HepG2 (cell line): ENCODE measurements around the gene STXBP5L. TPM values are rescaled to one million over a fixed set of nuclear protein-coding genes. Genes with fewer than 3 reads are reported as not detected.
"Not testable (repeated sequence)": the region's sequence is repeated elsewhere in the genome, so short reads cannot be mapped to it uniquely, and the experiment has no call there.

Experiments
- ATAC-seq: fragments of 200-7000 bp; cut with Tn5 transposase; 3 replicates; pipeline ENCODE4 v1.9.1; 2020; ENCODE audit warnings: mild to moderate bottlenecking, moderate library complexity
- BruUV-seq: library from RNA; stranded (reverse); fragments of 400-500 nt; replicated peaks from 2 replicates; lab custom pipeline; 2021; lab: Mats Ljungman, UMichigan
- CTCF ChIA-PET: fragments of 300-600 bp; formaldehyde crosslinking; extraction: SDS; loops from one replicate; lab custom pipeline; 2021; ENCODE audit warnings: low total read pairs, inconsistent platforms, low intra/inter-chr PET ratio; lab: Yijun Ruan, JAX
- POLR2A ChIA-PET: fragments of 350-600 bp; sonication (Branson Sonifier 250); formaldehyde crosslinking; loops from one replicate; lab custom pipeline; 2020; ENCODE audit warnings: antibody characterized with exemption, inconsistent platforms; lab: Yijun Ruan, JAX
- DNase-seq: peaks from one replicate; pipeline ENCODE4 v3.0.0-alpha.2; 2015; ENCODE audit warnings: low spot score
- FAIRE-seq: peaks from 3 replicates; lab custom pipeline; 2011; peaks lifted over from hg19 to GRCh38; lab: Jason Lieb, UNC
- H2AFZ ChIP-seq: one replicate; pipeline ENCODE4 v1.6.1; 2011; ENCODE audit warnings: low read length, inconsistent platforms
- H3K27ac ChIP-seq: fragments of 300-600 bp; 3 replicates; pipeline ENCODE4 v1.8.0; 2011; ENCODE audit warnings: mixed run types, mild to moderate bottlenecking, mixed read lengths, low read length, inconsistent platforms; ENCODE audit not compliant: insufficient read depth; ENCODE audit errors: extremely low read length
- H3K27me3 ChIP-seq, 2 experiments: fragments of 200-600 bp in 1 of 2; 2 replicates in 1 of 2; 3 replicates in 1 of 2; pipeline versions ENCODE4 v1.6.0 to v1.8.0; 2011; ENCODE audit warnings: low read length in 2 of 2, mild to moderate bottlenecking in 2 of 2, moderate library complexity in 2 of 2, inconsistent platforms in 1 of 2; ENCODE audit not compliant: insufficient read depth in 2 of 2, control insufficient read depth in 1 of 2
- H3K36me3 ChIP-seq, 2 experiments: fragments of 200-600 bp in 1 of 2; replicated peaks in 1 of 2; 2 replicates in 1 of 2; 3 replicates in 1 of 2; pipeline versions ENCODE4 v1.5.1 to v1.8.0; 2011; ENCODE audit warnings: low read length in 2 of 2, inconsistent platforms in 1 of 2; ENCODE audit not compliant: insufficient read depth in 2 of 2, control insufficient read depth in 1 of 2
- H3K4me1 ChIP-seq: 2 replicates; pipeline ENCODE4 v1.5.1; 2012; ENCODE audit warnings: low read length, inconsistent platforms; ENCODE audit not compliant: insufficient read depth
- H3K4me2 ChIP-seq: 2 replicates; pipeline ENCODE4 v1.6.0; 2011; ENCODE audit warnings: low read depth, low read length, inconsistent platforms
- H3K4me3 ChIP-seq, 3 experiments: fragments of 200-600 bp in 1 of 3; sonication (generic), shearing (Covaris generic) in 1 of 3; replicated peaks in 1 of 3; 2 replicates each; pipeline ENCODE4 v1.5.1; 2011 to 2016; ENCODE audit warnings: low read length in 3 of 3, inconsistent platforms in 2 of 3, low read depth in 2 of 3, mild to moderate bottlenecking in 2 of 3, control low read depth in 1 of 3, mixed read lengths in 1 of 3; ENCODE audit not compliant: insufficient read depth in 1 of 3
- H3K79me2 ChIP-seq: one replicate; pipeline ENCODE4 v1.6.1; 2011; ENCODE audit warnings: low read length, inconsistent platforms; ENCODE audit not compliant: insufficient read depth
- H3K9ac ChIP-seq: 2 replicates; pipeline ENCODE4 v1.6.0; 2011; ENCODE audit warnings: mild to moderate bottlenecking, low read depth, low read length, inconsistent platforms; ENCODE audit not compliant: insufficient read depth
- H3K9me3 ChIP-seq: 2 replicates; pipeline ENCODE4 v1.5.1; 2012; ENCODE audit warnings: mild to moderate bottlenecking, low read length
- H4K20me1 ChIP-seq: 2 replicates; pipeline ENCODE4 v1.6.0; 2011; ENCODE audit warnings: inconsistent platforms, mild to moderate bottlenecking, low read length, moderate library complexity; ENCODE audit not compliant: insufficient read depth
- FOXA1 ChIP-seq, 2 experiments: fragments of 450-650 bp in 1 of 2; sonication (generic) in 1 of 2; formaldehyde crosslinking in 1 of 2; IDR thresholded peaks; 2 replicates each; pipeline versions ENCODE4 v1.4.0 to v1.6.1; 2016 to 2020; ENCODE audit warnings: missing genetic modification reagents in 1 of 2
- HOMEZ ChIP-seq: IDR thresholded peaks from 2 replicates; pipeline ENCODE4 v1.6.1; 2016; ENCODE audit warnings: low read depth
- POGZ ChIP-seq: sonication (generic); formaldehyde crosslinking; IDR thresholded peaks from 2 replicates; pipeline ENCODE4 v1.4.0; 2020; ENCODE audit warnings: mild to moderate bottlenecking, missing genetic modification reagents
- SALL1 ChIP-seq: sonication (generic); formaldehyde crosslinking; IDR thresholded peaks from 2 replicates; pipeline ENCODE4 v1.8.0; 2022; ENCODE audit warnings: mild to moderate bottlenecking, missing genetic modification reagents
- SOX6 ChIP-seq, 2 experiments: fragments of 450-650 bp in 1 of 2; sonication (generic) in 1 of 2; formaldehyde crosslinking in 1 of 2; IDR thresholded peaks; 2 replicates each; pipeline versions ENCODE4 v1.4.0 to v1.6.1; 2017 to 2020; ENCODE audit warnings: antibody characterized with exemption in 1 of 2, mild to moderate bottlenecking in 1 of 2, missing genetic modification reagents in 1 of 2
- SP5 ChIP-seq: IDR thresholded peaks from 2 replicates; pipeline ENCODE4 v1.6.1; 2016; ENCODE audit warnings: low read depth, borderline replicate concordance
- ZMYM4 ChIP-seq: sonication (generic); formaldehyde crosslinking; IDR thresholded peaks from 2 replicates; pipeline ENCODE4 v1.8.1; 2023; ENCODE audit warnings: mild to moderate bottlenecking, missing genetic modification reagents
- ZNF281 ChIP-seq: sonication (generic); formaldehyde crosslinking; IDR thresholded peaks from 2 replicates; pipeline ENCODE4 v1.4.0; 2020; ENCODE audit warnings: missing genetic modification reagents, borderline replicate concordance
- ZNF687 ChIP-seq: sonication (generic); formaldehyde crosslinking; IDR thresholded peaks from 2 replicates; pipeline ENCODE4 v1.5.1; 2020; ENCODE audit warnings: mild to moderate bottlenecking, missing genetic modification reagents, moderate library complexity
- ZNF766 ChIP-seq: sonication (generic); formaldehyde crosslinking; IDR thresholded peaks from 2 replicates; pipeline ENCODE4 v1.5.0; 2020; ENCODE audit warnings: missing genetic modification reagents, borderline replicate concordance
- WGBS: methylation state at CpG from one replicate; pipeline ENCODE4 v1.1.6; 2017; ENCODE audit warnings: low lambda C conversion rate; 5-methylcytosine and 5-hydroxymethylcytosine counted together
- in situ Hi-C: cut with HindIII; loops from 2 replicates; pipeline ENCODE4 v1.10.0; 2017; ENCODE audit warnings: low pct_unique_long_range_greater_than_20kb; ENCODE audit not compliant: extremely low pct_ligation_motif_present
- intact Hi-C: fragments of 100-400 bp; cut with micrococcal nuclease; formaldehyde crosslinking; loops from one replicate; pipeline ENCODE4 v1.10.0; 2022; ENCODE audit not compliant: unreplicated experiment
- polyA plus RNA-seq, 8 experiments: library from polyadenylated mRNA; depleted of rRNA in 3 of 8; stranded (reverse) in 7 of 8; unstranded in 1 of 8; fragments of >200 nt; fragmentation: Illumina TruSeq in 4 of 8; extraction: Trizol in 4 of 8; gene quantifications; 2 replicates each; pipeline versions ENCODE4 v1.2.1 to v1.2.3, GENCODE V29; 2011 to 2016; ENCODE audit warnings: low read depth in 4 of 8, missing spikeins in 1 of 8, mixed read lengths in 1 of 8; ENCODE audit not compliant: insufficient read depth in 1 of 8
- total RNA-seq, 5 experiments: library from RNA; depleted of rRNA; stranded (reverse); fragments of >200 nt; fragmentation: Illumina TruSeq; extraction: Trizol; gene quantifications; 2 replicates each; pipeline ENCODE4 v1.2.3, GENCODE V29; 2016; ENCODE audit warnings: low read depth in 1 of 5
- TF ChIP-seq, protein P1 (sequence below): sonication (generic); formaldehyde crosslinking; IDR thresholded peaks from 2 replicates; pipeline ENCODE4 v1.4.0; 2020; ENCODE audit warnings: missing genetic modification reagents

Gene STXBP5L
- total and polyA plus RNA-seq, 2 of the 13 experiments (the other 11 are each of a cell fraction or from before 2014, with no cell fraction given) = not detected

- DNase-seq = peak; percentile 6
- POLR2A ChIA-PET; H4K20me1 ChIP-seq; H3K79me2 ChIP-seq; H3K4me3 ChIP-seq; H3K4me2 ChIP-seq; in situ Hi-C loops; CTCF ChIA-PET; FAIRE-seq; BruUV-seq; H3K27ac ChIP-seq; H2AFZ ChIP-seq; H3K9ac ChIP-seq; intact Hi-C loops; H3K9me3 ChIP-seq; H3K36me3 ChIP-seq; H3K27me3 ChIP-seq; TF ChIP-seq FOXA1, SOX6 (IDR thresholded peaks at IDR 0.05): not testable (repeated sequence)
- H3K4me1 ChIP-seq = 0 out of 2 replicates have a peak, but pooled peaks cover 14% of the 10 kb centered on the region
- ATAC-seq = peak; percentile 27; the same call in 1 of the 3 replicates
- 80% methylated on average over 2 of the region's 12 CpGs for WGBS
- peak; percentile 92 for TF ChIP-seq ZNF281 (CRISPR knock-in tag)
- TF ChIP-seq ZNF766 (CRISPR knock-in tag) = peak; percentile 87; the same call in 1 of the 2 replicates
- peak; percentile 39 for TF ChIP-seq ZNF687 (CRISPR knock-in tag)
- peak; percentile 73 for TF ChIP-seq FOXA1 (CRISPR knock-in tag; IDR thresholded peaks at IDR 0.05)
- TF ChIP-seq SALL1 (CRISPR knock-in tag) = 0 out of 2 replicates have a peak, but pooled peaks have one; percentile 35
- TF ChIP-seq HOMEZ (CRISPR knock-in tag) = peak; percentile 60; the same call in 1 of the 2 replicates
- peak; percentile 82 for TF ChIP-seq ZMYM4
- peak; percentile 26; the same call in 1 of the 2 replicates for TF ChIP-seq SOX6 (CRISPR knock-in tag; IDR thresholded peaks at IDR 0.05)
- peak; percentile 66; the same call in 1 of the 2 replicates for TF ChIP-seq POGZ (CRISPR knock-in tag)
- TF ChIP-seq, protein P1, sequence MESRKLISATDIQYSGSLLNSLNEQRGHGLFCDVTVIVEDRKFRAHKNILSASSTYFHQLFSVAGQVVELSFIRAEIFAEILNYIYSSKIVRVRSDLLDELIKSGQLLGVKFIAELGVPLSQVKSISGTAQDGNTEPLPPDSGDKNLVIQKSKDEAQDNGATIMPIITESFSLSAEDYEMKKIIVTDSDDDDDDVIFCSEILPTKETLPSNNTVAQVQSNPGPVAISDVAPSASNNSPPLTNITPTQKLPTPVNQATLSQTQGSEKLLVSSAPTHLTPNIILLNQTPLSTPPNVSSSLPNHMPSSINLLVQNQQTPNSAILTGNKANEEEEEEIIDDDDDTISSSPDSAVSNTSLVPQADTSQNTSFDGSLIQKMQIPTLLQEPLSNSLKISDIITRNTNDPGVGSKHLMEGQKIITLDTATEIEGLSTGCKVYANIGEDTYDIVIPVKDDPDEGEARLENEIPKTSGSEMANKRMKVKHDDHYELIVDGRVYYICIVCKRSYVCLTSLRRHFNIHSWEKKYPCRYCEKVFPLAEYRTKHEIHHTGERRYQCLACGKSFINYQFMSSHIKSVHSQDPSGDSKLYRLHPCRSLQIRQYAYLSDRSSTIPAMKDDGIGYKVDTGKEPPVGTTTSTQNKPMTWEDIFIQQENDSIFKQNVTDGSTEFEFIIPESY (CRISPR knock-in tag) = peak; percentile 93
- TF ChIP-seq SP5 (CRISPR knock-in tag) = peak; percentile 71; the same call in 1 of the 2 replicates
Measured at GRCh38 chr3:121451752-121452151, 543.7 kb downstream of the STXBP5L start.
